Liver (tissue), 9 donors: ENCODE data around the gene TREML2. TPM values are rescaled to one million over a fixed set of nuclear protein-coding genes. Genes with fewer than 3 reads are reported as not detected.

ENCODE experiments used
- DNase-seq: peaks from one replicate; pipeline ENCODE4 v3.0.0-alpha.2; 2017; ENCODE audit warnings: low spot score
- H3K27ac ChIP-seq, 2 donors: one replicate each; pipeline ENCODE4 v1.7.0; 2013; ENCODE audit warnings: inconsistent platforms in 2 of 2, low read length in 2 of 2, control low read depth in 1 of 2, low read depth in 1 of 2, mild to moderate bottlenecking in 1 of 2
- H3K27me3 ChIP-seq, 4 donors: one replicate each; pipeline versions ENCODE4 v1.6.1 to v1.7.0; 2013; ENCODE audit warnings: low read length in 3 of 4, inconsistent platforms in 1 of 4, mild to moderate bottlenecking in 1 of 4, moderate library complexity in 1 of 4; ENCODE audit not compliant: control insufficient read depth in 4 of 4, insufficient read depth in 4 of 4
- H3K36me3 ChIP-seq, 4 donors: one replicate each; pipeline versions ENCODE4 v1.6.1 to v1.7.0; 2013; ENCODE audit warnings: low read length in 3 of 4, mild to moderate bottlenecking in 3 of 4, low read depth in 1 of 4, moderate library complexity in 1 of 4; ENCODE audit not compliant: control insufficient read depth in 4 of 4, insufficient read depth in 3 of 4
- H3K4me1 ChIP-seq, 4 donors: one replicate each; pipeline versions ENCODE4 v1.6.1 to v1.7.0; 2013; ENCODE audit warnings: low read length in 3 of 4, mild to moderate bottlenecking in 3 of 4, moderate library complexity in 1 of 4; ENCODE audit not compliant: control insufficient read depth in 4 of 4, insufficient read depth in 4 of 4
- H3K4me3 ChIP-seq, 3 donors: one replicate each; pipeline versions ENCODE4 v1.6.1 to v1.7.0; 2013; ENCODE audit warnings: low read length in 3 of 3, control low read depth in 1 of 3, low read depth in 1 of 3, mild to moderate bottlenecking in 1 of 3
- H3K9ac ChIP-seq, 2 donors: one replicate each; pipeline ENCODE4 v1.7.0; 2013; ENCODE audit warnings: low read length in 2 of 2, mild to moderate bottlenecking in 2 of 2, moderate library complexity in 2 of 2, control low read depth in 1 of 2, low read depth in 1 of 2
- H3K9me3 ChIP-seq, 4 donors: one replicate each; pipeline versions ENCODE4 v1.6.1 to v1.7.0; 2013; ENCODE audit warnings: low read length in 3 of 4; ENCODE audit not compliant: control insufficient read depth in 4 of 4
- ATF3 ChIP-seq: IDR thresholded peaks from 2 replicates; pipeline ENCODE4 v1.6.1; 2016; ENCODE audit warnings: antibody characterized with exemption
- CTCF ChIP-seq: fragments of 150-350 bp; IDR thresholded peaks from 2 replicates; pipeline ENCODE4 v1.5.1; 2017; ENCODE audit warnings: improper control_type of control experiment, low read depth, low read length; ENCODE audit not compliant: missing input control
- EGR1 ChIP-seq, 2 donors: IDR thresholded peaks; 2 replicates each; pipeline ENCODE4 v1.6.1; 2016 to 2018; ENCODE audit warnings: antibody characterized with exemption in 2 of 2, low read depth in 2 of 2
- FOXA1 ChIP-seq: IDR thresholded peaks from 2 replicates; pipeline ENCODE4 v1.6.1; 2016; ENCODE audit warnings: antibody characterized with exemption
- FOXA2 ChIP-seq: IDR thresholded peaks from 2 replicates; pipeline ENCODE4 v1.6.1; 2016; ENCODE audit warnings: antibody characterized with exemption
- GABPA ChIP-seq, 2 donors: IDR thresholded peaks in 1 of 2; conservative IDR thresholded peaks in 1 of 2; 2 replicates each; pipeline ENCODE4 v1.6.1; 2016; ENCODE audit warnings: antibody characterized with exemption in 2 of 2, mild to moderate bottlenecking in 1 of 2, moderate library complexity in 1 of 2
- HNF4A ChIP-seq, 2 donors: conservative IDR thresholded peaks; 2 replicates each; pipeline ENCODE4 v1.6.1; 2016; ENCODE audit warnings: antibody characterized with exemption in 2 of 2, mild to moderate bottlenecking in 2 of 2
- HNF4G ChIP-seq: IDR thresholded peaks from 2 replicates; pipeline ENCODE4 v1.6.1; 2016; ENCODE audit warnings: antibody characterized with exemption
- JUND ChIP-seq, 2 donors: IDR thresholded peaks; 2 replicates each; pipeline ENCODE4 v1.6.1; 2016; ENCODE audit warnings: antibody characterized with exemption in 2 of 2
- MAX ChIP-seq: IDR thresholded peaks from 2 replicates; pipeline ENCODE4 v1.6.1; 2016; ENCODE audit warnings: antibody characterized with exemption
- NR2F2 ChIP-seq: IDR thresholded peaks from 2 replicates; pipeline ENCODE4 v1.6.1; 2016; ENCODE audit warnings: antibody characterized with exemption
- RAD21 ChIP-seq, 2 donors: IDR thresholded peaks; 2 replicates each; pipeline ENCODE4 v1.6.1; 2016; ENCODE audit warnings: antibody characterized with exemption in 2 of 2, mild to moderate bottlenecking in 2 of 2
- REST ChIP-seq: IDR thresholded peaks from 2 replicates; pipeline ENCODE4 v1.6.1; 2016; ENCODE audit warnings: antibody characterized with exemption, mild to moderate bottlenecking
- TAF1 ChIP-seq: conservative IDR thresholded peaks from 2 replicates; pipeline ENCODE4 v1.6.1; 2016; ENCODE audit warnings: antibody characterized with exemption, mild to moderate bottlenecking
- YY1 ChIP-seq: IDR thresholded peaks from 2 replicates; pipeline ENCODE4 v1.6.1; 2016; ENCODE audit warnings: antibody characterized with exemption, mild to moderate bottlenecking
- ZBTB33 ChIP-seq: IDR thresholded peaks from 2 replicates; pipeline ENCODE4 v1.6.1; 2016; ENCODE audit warnings: antibody characterized with exemption
- WGBS: extraction: QIAGEN DNeasy Blood & Tissue Kit; methylation state at CpG from one replicate; pipeline ENCODE4 v1.1.7; 2013; 5-methylcytosine and 5-hydroxymethylcytosine counted together
- polyA plus RNA-seq, 2 donors: library from polyadenylated mRNA; stranded (reverse) in 1 of 2; unstranded in 1 of 2; fragments of 200-250 nt in 1 of 2; fragments of >200 nt in 1 of 2; fragmentation: Nextera tagmentation in 1 of 2; extraction: Ambion mirVana in 1 of 2; gene quantifications; one replicate each; pipeline versions ENCODE4 v1.2.1 to v1.2.3, GENCODE V29; 2013 to 2015
- total RNA-seq, 2 donors: library from RNA; depleted of rRNA; stranded (reverse); fragments of >200 nt; gene quantifications; one replicate each; pipeline ENCODE4 v1.2.3, GENCODE V29; 2014
- donor health status: healthy.
- donor health status: healthy.
- donor health status: healthy.
- donor health status: healthy.
- donor health status: healthy.

The TREML2 gene
- total and polyA plus RNA-seq, 4 donors, result 0.03 to 9.8 (median 0.23) TPM

- H3K4me1 ChIP-seq, result peaks cover 0 to 1% (median 0%) of the 10 kb centered on the region in 4 donors
- H3K4me3 ChIP-seq, result no peak overlapping the region
- peak overlapping the region in 1 of 2 donors; percentile 31 for H3K9ac ChIP-seq
- 77% methylated on average over 2 of the region's 2 CpGs for WGBS
- peak; percentile 62 for DNase-seq
- H3K27ac ChIP-seq, result peak overlapping the region; percentile 56 to 68
- no peak for TF ChIP-seq CTCF
- no peak for TF ChIP-seq YY1
- no peak for TF ChIP-seq NR2F2
- no peaks in the 10 kb centered on the region for H3K27me3 ChIP-seq
- no peaks in the 10 kb centered on the region for H3K9me3 ChIP-seq
- H3K36me3 ChIP-seq, result no peaks in the 10 kb centered on the region
Observed at GRCh38 chr6:41200296-41200900, 551 bp downstream of the TREML2 start.

DNA sequence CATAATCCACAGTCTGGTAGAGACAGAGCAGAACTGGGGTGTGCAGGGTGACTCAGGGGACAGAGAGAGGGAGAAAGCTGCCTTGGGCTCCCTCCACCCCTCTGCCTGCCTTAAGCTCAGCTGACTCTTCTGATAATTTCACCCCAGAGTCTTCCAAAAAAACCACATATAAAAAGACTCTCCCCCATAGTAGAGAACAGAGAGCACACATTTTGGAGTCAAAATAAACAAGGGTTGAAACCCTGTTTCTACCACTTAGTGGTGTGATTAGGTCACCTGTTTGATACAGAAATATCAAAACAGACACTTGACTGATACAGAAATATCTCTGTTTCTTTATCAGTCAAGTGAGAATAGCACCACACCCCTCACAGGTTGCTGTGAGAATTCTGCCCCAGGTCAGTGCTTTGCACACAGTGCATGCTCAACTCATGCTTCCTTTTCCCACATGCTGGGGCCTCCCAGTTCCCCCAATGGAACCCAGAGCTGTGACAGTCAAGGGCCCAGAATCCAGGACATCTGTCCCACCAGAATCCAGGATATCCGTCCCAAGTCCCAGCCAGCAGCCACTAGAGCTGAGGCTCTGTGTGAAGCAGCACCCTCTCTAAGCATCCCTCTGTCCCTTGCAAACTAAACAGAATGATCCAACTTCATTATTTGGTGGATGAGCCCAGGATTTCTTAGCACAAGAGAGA is 1.2 kb downstream of the TREML2 start:
- Histone ChIP-seq H3K9ac (no peak overlapping the region), H3K4me1 (peaks cover 0 to 1% (median 0%) of the 10 kb centered on the region in 4 donors), H3K27ac (peak overlapping the region; percentile 56 to 68), H3K9me3 (no peaks in the 10 kb centered on the region), H3K4me3 (no peak overlapping the region), H3K36me3 (no peaks in the 10 kb centered on the region), H3K27me3 (no peaks in the 10 kb centered on the region)
- no peak for TF ChIP-seq YY1
- TF ChIP-seq HNF4A (conservative IDR thresholded peaks at IDR 0.05), result no peak
- TF ChIP-seq MAX, result no peak
- no peak for TF ChIP-seq JUND (IDR thresholded peaks at IDR 0.05)
- no peak for TF ChIP-seq RAD21 (IDR thresholded peaks at IDR 0.05)
- no peak for TF ChIP-seq GABPA (IDR thresholded peaks at IDR 0.05 in 1 of 2, conservative IDR thresholded peaks at IDR 0.05 in 1 of 2)
- no peak for TF ChIP-seq EGR1 (IDR thresholded peaks at IDR 0.05; ENCODE audit: low read depth in 2 of 2)
- no peak for TF ChIP-seq HNF4G
- no peak for TF ChIP-seq CTCF
- no peak for TF ChIP-seq NR2F2
- no peak for TF ChIP-seq ZBTB33
- no peak for TF ChIP-seq FOXA2
- TF ChIP-seq ATF3, result no peak
- no peak for TF ChIP-seq FOXA1
- TF ChIP-seq TAF1, result no peak
- no peak for TF ChIP-seq REST
- 79% methylated on average over 1 of the region's 1 CpG for WGBS
- DNase-seq, result no peak
